Bronchial epithelial cell (primary cell): ENCODE results near the gene KAZN. TPM values are rescaled to one million over a fixed set of nuclear protein-coding genes. Genes with fewer than 3 reads are reported as not detected.

Experiments
- DNase-seq: peaks from one replicate; pipeline ENCODE4 v3.0.0-alpha.2; 2010; ENCODE audit warnings: low read depth
- FAIRE-seq: peaks from 2 replicates; lab custom pipeline; 2011; peaks lifted over from hg19 to GRCh38; lab: Jason Lieb, UNC
- H3K27me3 ChIP-seq: 2 replicates; pipeline ENCODE4 v1.5.1; 2011; ENCODE audit warnings: low read length; ENCODE audit not compliant: control insufficient read depth, insufficient read depth
- H3K36me3 ChIP-seq: 2 replicates; pipeline ENCODE4 v1.5.1; 2011; ENCODE audit warnings: low read length; ENCODE audit not compliant: control insufficient read depth, insufficient read depth
- H3K4me3 ChIP-seq: 2 replicates; pipeline ENCODE4 v1.5.1; 2011; ENCODE audit warnings: mild to moderate bottlenecking, low read depth, low read length, control low read depth
- CTCF ChIP-seq: IDR thresholded peaks from 2 replicates; pipeline ENCODE4 v1.5.1; 2011; ENCODE audit warnings: mild to moderate bottlenecking, moderate library complexity, low read length, control low read depth, inconsistent platforms; ENCODE audit not compliant: insufficient read depth, severe bottlenecking
- total RNA-seq: library from RNA; depleted of rRNA; stranded (reverse); fragments of >200 nt; gene quantifications from 2 replicates; pipeline ENCODE4 v1.2.1, GENCODE V29; 2014

The KAZN gene
- total RNA-seq, 1 donor from 2014 or later = 4.7 TPM

- H3K27me3 ChIP-seq = no peaks in the 10 kb centered on the region
- peak; percentile 94 for TF ChIP-seq CTCF
- no peaks in the 10 kb centered on the region for H3K36me3 ChIP-seq
- no peak overlapping the region for H3K4me3 ChIP-seq
- FAIRE-seq = no peak
- DNase-seq = peak; percentile 39
These were observed 429.1 kb downstream of the KAZN start for GRCh38 chr1:15027515-15027986.

GRCh38 chr1:15028102-15028501 is 429.6 kb downstream of the KAZN start:
- Histone ChIP-seq H3K4me3 (no peak overlapping the region), H3K36me3 (no peaks in the 10 kb centered on the region), H3K27me3 (no peaks in the 10 kb centered on the region)
- TF ChIP-seq CTCF = no peak
- peak; percentile 27 for DNase-seq
- FAIRE-seq = no peak

- H3K4me3 ChIP-seq = no peak overlapping the region
- H3K36me3 ChIP-seq = no peaks in the 10 kb centered on the region
- no peak for FAIRE-seq
- TF ChIP-seq CTCF = no peak
- H3K27me3 ChIP-seq = no peaks in the 10 kb centered on the region
- no peak for DNase-seq
These were observed 430.1 kb downstream of the KAZN start for GRCh38 chr1:15028616-15029015.

GRCh38 chr1:15029036-15029435 is 430.6 kb downstream of the KAZN start:
- Histone ChIP-seq H3K27me3 (no peaks in the 10 kb centered on the region), H3K36me3 (no peaks in the 10 kb centered on the region), H3K4me3 (no peak overlapping the region)
- no peak for TF ChIP-seq CTCF
- DNase-seq (no peak), FAIRE-seq (no peak)

- H3K27me3 ChIP-seq = no peaks in the 10 kb centered on the region
- H3K4me3 ChIP-seq = no peak overlapping the region
- no peak for FAIRE-seq
- no peak for TF ChIP-seq CTCF
- DNase-seq = no peak
- H3K36me3 ChIP-seq = no peaks in the 10 kb centered on the region
These were observed 431.3 kb downstream of the KAZN start for GRCh38 chr1:15029786-15030185.

- TF ChIP-seq CTCF = no peak
- FAIRE-seq = no peak
- Histone ChIP-seq H3K27me3 (no peaks in the 10 kb centered on the region), H3K4me3 (no peak overlapping the region), H3K36me3 (peaks cover 1% of the 10 kb centered on the region)
- no peak for DNase-seq
These were observed 432.9 kb downstream of the KAZN start for GRCh38 chr1:15031251-15031933.
